Endometrial microvascular endothelial cells (primary cell): Measurements from ENCODE around the gene ARHGAP15. TPM values are rescaled to one million over a fixed set of nuclear protein-coding genes. Genes with fewer than 3 reads are reported as not detected.

Experiments
- in situ Hi-C: cut with HindIII; loops from 2 replicates; pipeline ENCODE4 v1.10.0; 2017; ENCODE audit warnings: low sequenced_read_pairs, low pct_unique_long_range_greater_than_20kb; ENCODE audit errors: inconsistent ontology term
- total RNA-seq: library from RNA; depleted of rRNA; stranded (reverse); fragments of >200 nt; gene quantifications from one replicate; pipeline ENCODE4 v1.2.3, GENCODE V29; 2015; ENCODE audit errors: inconsistent ontology term

The ARHGAP15 gene
- total RNA-seq, 1 donor from 2014 or later, result not detected

DNA sequence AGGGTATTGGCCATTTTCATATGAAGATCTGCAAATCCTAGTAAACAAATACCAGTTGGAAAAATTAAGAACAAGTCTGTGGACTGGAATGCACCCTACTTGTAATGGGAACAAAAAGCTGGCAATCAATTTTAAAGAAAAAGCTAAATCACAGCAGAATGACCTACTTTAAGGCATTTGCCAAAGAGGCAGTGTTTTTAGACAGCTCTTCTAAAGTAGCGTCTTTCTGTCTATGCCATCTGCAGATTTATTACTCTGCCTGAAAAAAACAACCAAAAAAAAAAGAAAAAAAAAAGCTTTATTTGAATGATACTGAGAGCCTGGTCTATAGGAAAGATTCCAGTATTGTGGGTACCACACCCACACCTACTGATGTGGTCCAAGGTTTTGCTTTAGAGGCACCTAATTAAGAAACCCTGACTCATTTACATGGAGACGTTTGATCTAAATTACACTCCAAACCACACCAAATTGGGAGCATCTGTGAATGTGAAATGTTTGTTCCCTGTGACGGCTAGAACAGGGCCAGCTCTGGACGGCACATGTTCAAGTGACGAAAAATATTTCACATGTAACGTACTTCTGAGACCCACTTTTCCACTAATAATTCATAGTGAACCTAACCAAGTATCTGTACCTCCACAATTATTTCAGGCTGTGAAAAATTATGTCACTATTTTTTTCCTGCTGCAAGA is 597.1 kb downstream of the ARHGAP15 start:
- in situ Hi-C loops, result no loop called here

DNA sequence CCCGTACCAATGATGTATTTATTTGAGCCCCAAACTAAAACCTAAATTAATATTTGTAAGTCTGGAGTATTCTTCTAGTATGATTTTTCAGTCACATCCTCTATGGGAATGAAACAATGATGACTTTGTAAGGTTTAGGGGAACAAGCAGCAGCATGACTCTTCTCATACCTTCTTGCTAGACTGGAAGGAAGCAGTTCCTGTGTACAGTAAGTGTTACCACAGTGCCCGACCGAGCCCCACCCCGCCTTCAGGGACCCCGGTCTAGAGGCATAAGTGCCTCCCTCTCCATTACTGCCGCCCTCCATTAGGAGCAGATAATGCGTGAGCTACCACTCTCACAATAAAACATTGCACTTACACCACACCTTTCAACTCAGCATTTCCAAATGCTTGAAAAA is 599.3 kb downstream of the ARHGAP15 start:
- in situ Hi-C loops, result no loop called here

DNA sequence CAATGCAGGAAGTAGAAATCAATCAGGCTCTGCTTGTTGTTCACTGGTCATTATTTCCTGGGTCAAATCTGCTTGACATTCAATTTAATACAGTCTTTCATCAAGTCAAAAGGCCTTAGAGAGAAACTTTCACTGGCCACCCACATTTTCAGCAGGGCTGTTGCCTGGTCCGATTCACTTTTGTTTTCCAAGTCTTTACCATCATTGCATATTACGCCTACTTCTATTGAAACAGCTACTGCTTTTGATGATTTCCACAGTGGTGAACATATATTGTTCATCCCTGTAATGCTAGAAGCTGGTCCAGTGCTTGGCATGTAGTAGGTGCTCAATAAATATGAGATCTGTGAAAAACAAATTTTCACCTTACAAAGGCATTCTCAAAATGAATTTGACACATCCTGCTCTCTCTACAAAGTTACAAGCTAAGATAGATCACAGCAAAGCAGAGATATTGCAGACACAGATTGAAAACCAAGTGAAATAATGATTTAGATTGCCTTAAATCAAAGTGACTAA is 600.1 kb downstream of the ARHGAP15 start:
- in situ Hi-C loops, result no loop called here

DNA sequence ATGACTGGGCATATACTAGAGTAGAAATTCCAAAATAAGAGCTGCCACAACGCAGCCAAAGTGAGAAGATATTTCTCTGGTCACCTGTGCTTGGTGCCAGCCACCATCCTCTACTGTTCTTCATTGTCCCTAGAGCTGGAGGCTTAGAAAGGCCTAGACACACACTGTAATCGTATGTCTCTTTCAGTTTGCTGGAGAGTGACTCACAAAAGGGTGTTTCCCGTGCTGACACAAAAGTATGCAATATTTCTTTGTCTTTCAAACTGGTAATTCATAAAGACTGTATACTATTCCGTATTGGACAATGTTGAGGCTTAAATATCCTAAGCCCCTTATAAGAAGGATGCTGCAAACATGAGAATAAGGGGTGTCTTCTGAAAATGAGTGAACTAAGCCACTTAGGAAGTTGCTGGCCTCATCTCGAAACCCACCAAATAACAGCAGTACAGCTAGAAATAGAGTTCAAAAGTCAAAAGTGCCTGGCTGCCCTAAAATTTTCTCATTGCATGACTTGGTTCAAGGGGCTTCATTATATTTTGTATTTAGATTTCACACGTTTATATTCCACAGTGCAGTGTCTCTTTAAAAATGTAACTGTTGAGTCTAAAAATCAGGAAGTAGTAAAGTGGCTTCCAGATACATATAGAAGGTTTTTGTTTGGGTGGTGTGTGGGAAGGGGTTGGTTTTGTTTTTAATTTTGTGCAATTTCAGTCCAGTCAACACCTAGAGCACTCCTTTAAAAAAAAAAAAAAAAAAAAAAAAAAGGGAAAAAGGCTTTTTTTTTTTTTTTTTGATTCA is 601.1 kb downstream of the ARHGAP15 start:
- in situ Hi-C loops, result no loop called here

DNA sequence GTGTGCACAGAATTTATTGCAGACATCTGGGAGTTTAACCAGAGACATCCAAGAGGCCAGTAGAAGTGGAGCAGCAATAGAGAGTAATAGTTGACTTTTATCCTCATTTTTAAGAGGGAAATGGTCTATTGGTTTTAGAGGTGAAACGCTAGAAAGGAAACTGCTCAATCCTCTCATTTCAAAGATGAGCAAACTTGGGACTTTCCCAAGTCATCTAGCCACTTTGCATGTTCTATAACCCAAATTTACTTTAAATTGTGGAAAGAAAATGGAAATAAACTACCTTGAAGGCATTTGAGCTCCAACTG is 601.7 kb downstream of the ARHGAP15 start:
- in situ Hi-C loops, result no loop called here

DNA sequence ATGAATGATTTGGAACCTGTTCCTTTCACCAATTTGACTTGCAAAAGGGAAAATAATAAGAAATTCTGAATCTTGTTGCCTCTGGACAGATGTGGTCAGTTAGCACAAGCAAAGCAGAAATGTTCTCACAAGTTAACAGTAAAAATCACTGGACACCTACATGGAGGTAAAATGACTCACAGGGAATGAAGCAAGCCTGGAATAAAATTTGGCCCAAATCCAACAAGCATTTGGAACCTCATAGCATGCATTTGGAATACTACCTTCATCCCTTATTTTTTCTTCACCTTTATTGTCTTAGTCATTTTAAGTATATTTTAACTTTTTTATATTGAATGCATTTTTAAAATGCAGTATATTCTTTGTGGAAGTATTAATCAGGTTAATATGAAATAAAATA is 602.9 kb downstream of the ARHGAP15 start:
- in situ Hi-C loops, result no loop called here

DNA sequence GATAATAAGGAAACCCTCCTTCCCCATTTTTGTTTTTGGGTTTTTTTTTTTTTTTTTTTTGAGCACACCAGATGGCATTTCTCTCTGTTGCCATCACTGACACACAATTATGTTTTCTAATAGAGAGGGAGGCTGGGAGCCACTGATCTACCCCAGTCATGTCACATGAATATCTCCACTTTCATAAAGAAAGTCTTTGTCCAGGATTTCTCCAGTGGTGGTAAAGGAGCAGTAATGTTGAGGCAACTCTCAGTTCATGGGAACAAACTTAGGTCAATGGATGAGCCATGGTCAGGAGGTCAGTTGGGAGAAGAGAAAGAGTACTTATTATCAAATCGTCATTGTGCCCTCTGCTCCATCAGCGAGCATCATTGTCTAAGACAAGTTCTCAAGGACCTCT is 603.7 kb downstream of the ARHGAP15 start:
- in situ Hi-C loops, result no loop called here

DNA sequence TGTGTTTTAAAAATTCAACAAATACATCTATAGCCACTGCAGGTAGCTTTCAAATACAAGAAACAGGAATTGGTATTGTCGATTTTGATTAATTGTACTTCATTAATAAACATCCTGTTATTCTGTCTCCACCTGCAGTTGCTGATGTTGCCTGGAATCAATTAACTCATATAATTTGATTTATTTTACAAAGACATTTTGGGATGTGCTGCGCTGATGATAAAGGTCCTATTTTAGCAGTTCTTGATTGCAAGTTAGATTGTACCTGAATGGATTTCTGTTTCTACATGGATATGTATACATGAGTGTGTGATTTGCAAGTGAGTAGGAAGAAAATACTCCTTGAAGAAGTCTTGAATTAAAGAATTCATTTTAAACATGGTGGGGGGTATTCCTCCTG is 605.3 kb downstream of the ARHGAP15 start:
- in situ Hi-C loops, result no loop called here

DNA sequence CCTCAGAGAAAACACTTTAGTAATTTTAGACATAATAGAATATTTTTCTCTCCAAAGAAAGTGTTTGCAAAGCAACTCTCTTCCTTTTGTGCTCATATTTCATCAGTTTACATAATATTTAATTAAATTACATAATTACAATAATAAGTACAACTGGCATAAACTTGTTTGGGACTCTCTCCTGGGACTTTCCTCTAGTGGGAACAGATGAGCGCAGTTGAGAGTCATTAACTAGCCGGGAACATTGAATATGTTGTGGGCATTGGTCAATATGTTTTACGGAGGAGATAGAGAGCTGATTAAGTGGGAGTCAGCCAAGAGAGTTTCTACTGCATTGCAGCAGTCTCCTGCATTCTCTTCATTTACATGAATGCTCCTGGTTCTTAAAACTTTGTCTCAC is 607.7 kb downstream of the ARHGAP15 start:
- in situ Hi-C loops, result no loop called here

DNA sequence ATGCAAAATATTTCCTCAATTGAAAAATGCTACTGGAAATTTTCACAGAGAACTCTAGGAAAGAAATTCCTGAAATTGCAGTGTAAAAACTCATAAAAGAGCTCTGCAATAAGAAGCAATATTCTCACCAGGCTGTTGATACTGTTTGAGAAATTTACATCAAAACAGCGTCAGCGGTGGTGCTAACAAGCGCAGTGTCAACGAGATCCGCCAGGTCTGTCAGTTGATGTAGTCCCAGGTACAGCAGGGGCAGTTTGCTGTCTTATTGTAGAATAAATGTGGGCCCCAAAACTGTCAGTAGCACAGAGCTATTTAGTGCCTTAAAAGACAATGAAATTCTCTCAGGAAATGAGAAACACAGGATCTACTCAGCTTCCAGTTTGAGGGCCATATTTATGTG is 611.2 kb downstream of the ARHGAP15 start:
- in situ Hi-C loops, result no loop called here

DNA sequence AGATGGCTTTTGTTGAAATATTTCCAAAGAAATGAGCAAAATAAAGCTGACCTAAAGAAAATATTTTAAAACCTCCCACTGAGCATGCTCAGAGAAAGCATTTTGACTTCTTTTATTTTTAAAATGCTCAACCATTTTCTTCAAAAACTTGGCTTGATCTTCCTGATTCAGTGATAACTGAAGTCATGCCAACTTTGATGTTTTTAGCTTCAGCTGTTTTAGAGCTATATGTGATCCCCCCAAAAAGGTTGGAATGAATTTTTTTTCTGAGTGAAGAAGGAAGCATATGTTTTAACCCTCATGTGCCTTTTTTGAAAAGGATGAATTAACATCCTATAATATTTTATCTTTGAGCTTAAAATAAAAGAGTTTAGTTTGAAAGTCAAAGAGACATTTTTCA is 612.0 kb downstream of the ARHGAP15 start:
- in situ Hi-C loops, result no loop called here

DNA sequence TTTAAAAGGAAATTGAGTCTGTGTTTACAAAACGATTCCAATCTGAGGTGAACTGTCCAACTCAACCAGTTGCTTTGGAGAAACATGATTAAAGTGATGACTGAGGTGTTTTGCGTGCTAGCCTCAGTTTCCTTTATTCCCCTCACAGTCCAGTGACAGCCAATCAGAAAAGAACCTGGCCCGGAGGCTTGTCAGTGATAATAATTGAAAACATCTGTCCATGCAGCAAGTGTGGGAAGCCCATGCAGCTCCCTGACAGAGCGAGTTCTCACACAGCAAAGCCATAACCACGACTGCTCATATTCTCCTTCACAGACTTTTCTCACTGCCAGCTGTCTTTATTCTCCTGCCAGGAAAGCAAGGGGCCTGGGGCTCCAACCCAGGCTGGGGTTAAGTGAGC is 613.4 kb downstream of the ARHGAP15 start:
- in situ Hi-C loops, result no loop called here

DNA sequence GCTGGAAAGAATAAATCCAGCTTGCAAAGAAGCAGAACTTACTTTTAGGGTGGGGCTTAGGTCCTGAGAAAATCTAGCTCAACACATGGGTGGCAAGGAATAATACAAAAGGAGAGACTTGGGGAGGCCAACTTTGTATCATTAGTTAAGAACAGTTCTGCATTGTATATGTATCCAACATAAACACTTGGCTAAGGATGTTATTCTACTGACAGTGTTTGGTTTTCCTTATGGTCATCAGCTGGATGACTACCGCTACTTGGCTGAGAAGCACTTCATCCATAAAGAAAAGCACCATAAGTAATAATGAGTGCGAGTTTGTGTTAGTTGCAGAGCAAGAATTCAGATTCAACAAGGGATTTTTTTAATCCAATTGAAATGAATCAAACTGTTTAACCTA is 614.9 kb downstream of the ARHGAP15 start:
- in situ Hi-C loops, result no loop called here

DNA sequence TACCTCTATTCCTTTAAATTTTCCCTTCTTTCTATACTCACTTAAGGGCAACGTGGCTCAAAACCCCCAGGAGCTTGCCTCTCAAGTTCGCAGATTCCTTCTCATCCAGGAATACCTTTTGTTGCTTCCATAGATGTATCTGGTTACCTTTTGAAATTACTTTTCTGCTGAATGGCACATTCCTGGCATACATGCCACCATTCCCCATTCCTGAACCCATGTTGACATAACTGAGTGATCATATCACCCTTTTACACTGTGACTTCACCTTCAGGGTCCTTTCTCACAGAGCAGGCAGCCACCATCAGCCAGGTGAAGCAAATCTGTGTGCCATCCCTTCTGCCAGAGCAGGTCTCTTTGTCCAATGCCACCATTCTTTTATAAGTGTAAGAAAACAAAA is 615.8 kb downstream of the ARHGAP15 start:
- in situ Hi-C loops, result no loop called here

DNA sequence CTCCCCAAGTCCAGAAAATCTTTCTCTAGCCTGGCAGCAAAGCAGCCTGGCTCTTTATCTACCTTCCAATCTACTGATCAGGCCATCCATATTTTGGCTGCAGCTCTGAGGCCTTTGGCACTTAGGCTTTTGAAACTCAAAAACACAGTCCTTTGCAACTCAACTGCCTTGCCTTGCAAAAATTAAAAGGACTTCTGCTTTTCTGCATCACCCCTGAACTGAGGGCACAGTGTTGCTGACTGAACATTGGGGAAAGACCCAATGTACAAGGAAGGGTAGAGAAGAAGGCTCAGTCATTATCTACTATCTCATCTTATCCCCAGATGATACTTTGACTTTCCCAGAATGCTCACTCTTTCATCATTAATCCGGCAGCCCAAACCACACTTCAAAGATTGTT is 625.5 kb downstream of the ARHGAP15 start:
- in situ Hi-C loops, result no loop called here

DNA sequence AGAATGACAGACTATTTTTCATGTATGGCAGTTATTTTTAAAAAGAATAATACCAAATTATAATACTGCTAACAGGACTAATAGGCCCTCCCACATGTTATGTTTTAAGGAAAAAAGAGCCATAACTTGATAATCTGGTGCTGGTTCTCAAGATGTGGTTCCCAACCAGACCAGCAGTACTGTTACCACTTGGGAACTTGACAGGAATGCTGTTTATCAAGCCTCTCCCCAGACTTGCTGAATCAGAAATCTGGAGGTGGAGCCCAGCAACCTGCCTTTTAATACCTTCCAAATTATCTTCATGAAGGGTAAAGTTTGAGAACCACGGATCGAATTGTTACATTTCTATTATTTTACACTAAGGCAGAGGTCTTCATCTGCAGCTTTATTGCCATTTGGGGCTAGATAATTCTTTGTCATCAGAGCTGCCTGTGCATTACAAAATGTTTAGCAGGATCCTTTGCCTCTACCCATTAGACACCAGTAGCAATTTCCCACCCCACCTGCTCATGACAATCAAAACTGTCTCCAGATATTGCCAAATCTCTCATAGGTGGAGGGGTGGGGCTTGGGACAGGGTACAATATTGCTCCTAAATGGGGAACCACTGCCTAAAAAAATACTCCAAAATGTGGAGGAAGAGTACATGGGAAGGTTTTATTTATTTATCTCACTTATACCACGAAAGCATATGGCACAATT is 629.6 kb downstream of the ARHGAP15 start:
- in situ Hi-C loops, result no loop called here

DNA sequence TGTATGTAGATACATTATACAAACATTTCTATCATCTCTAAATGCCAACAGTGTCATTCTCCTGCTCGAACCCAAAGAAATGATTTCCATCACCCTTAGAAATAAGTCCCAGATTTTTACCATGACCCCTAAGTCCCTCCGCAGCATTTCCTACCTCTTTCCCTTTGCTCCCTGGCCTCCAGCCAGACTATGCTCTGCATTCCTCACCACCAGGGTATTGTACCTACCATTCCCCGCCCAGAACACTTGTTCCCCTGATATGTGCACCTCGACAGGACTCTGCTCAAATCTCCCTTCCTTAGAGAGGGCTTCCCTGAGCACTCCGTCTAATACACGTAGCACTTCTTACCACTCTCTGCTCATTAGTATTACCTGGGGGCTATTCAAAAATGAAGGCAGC is 630.2 kb downstream of the ARHGAP15 start:
- in situ Hi-C loops, result no loop called here

DNA sequence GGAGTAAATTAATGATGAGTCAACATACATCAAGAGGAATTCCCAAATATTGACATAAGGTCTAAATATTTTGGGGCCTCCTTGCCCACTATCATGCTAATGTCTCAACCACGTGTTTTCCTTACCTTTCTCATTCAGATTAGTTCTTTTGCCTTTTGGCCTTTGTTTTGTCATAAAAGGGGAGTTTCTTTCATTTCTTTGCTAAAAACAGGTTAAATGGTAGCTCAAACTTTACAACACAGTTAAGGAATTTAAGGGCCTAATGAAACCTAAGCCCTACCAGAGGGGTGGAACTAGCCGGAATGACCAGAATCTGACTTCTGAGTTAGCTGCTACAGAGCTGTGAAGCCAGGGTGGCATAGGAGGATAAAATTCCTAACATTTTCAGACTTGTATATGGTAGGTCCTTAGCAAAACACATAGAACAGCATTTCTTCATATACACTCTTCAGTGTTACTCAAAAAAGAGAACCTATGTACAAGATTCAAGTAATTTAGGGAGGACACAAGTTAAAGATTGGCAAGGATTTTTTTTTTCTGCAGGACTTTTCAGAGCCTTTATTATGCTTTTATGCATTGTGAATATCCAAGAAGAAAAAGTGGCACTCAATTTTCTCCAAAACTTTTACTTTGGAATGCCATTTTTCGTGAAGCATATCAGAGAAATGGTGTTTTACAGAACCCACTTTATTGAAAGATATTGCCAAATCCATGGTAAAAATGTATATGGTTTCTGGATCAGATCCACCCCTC is 633.1 kb downstream of the ARHGAP15 start:
- in situ Hi-C loops, result no loop called here

DNA sequence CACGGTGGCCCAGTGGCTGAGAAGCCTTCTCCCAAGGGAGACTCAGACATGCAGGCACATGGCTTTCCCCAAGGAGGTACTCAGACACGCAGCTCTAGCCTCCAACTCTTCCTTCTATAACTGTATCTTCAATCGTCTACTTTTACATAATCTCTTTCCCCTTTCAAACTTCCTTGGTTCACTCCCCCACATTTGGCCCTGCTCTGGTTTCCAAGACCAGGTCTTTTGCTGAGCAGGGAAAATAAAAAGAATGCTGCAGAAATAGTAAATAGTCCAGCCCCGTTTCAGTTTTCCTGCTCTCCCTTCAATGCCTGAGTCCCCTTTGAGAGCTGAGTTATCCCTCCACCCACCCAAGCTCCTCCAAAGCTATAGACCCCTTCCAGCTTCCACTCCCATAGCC is 635.0 kb downstream of the ARHGAP15 start:
- in situ Hi-C loops, result no loop called here
